Liver (tissue), 3 donors: ENCODE data around the gene HBE1.

Source experiments
- CTCF ChIP-seq: fragments of 150-350 bp; IDR thresholded peaks from 2 replicates; pipeline ENCODE4 v1.5.1; 2017; ENCODE audit warnings: improper control_type of control experiment, low read depth, low read length; ENCODE audit not compliant: missing input control
- TAF1 ChIP-seq: conservative IDR thresholded peaks from 2 replicates; pipeline ENCODE4 v1.6.1; 2016; ENCODE audit warnings: antibody characterized with exemption, mild to moderate bottlenecking
- ZBTB33 ChIP-seq: IDR thresholded peaks from 2 replicates; pipeline ENCODE4 v1.6.1; 2016; ENCODE audit warnings: antibody characterized with exemption
- donor health status: healthy.
- donor health status: healthy.

- TF ChIP-seq TAF1, result no peak
- no peak for TF ChIP-seq CTCF
- no peak for TF ChIP-seq ZBTB33
Measured at GRCh38 chr11:5252919-5253265, 16.9 kb downstream of the HBE1 start.
